ENCODE data around the gene NTSR1.

Gene NTSR1

GRCh38 chr20:62716941-62717310 lies 8.3 kb downstream of the NTSR1 start:
- Histone ChIP-seq H3K4me3 (ENCODE audit: insufficient read length, low read depth) (no peak overlapping the region), H3K9me3 (ENCODE audit: insufficient read depth, low read length) (peaks cover 14% of the 10 kb centered on the region), H3K36me3 (ENCODE audit: insufficient read depth, insufficient read length, low read length) (no peaks in the 10 kb centered on the region), H3K4me1 (ENCODE audit: insufficient read depth, insufficient read length) (peaks cover 3% of the 10 kb centered on the region), H3K9ac (ENCODE audit: insufficient read length, low read depth) (no peak overlapping the region), H3K27me3 (ENCODE audit: insufficient read depth, insufficient read length) (peaks cover 15% of the 10 kb centered on the region)
- no peak for DNase-seq (ENCODE audit: low read depth, low spot score)
- no peak for TF ChIP-seq YY1 (IDR thresholded peaks at IDR 0.05; ENCODE audit: insufficient read depth, insufficient read length)
- no peak for TF ChIP-seq SUZ12 (IDR thresholded peaks at IDR 0.05; ENCODE audit: extremely low read depth, insufficient read depth, insufficient read length)
- TF ChIP-seq ZNF274 (IDR thresholded peaks at IDR 0.05; ENCODE audit: low read depth, low read length): no peak

- Histone ChIP-seq H3K4me1 (ENCODE audit: insufficient read depth, insufficient read length) (peaks cover 3% of the 10 kb centered on the region), H3K4me3 (ENCODE audit: insufficient read length, low read depth) (no peak overlapping the region), H3K36me3 (ENCODE audit: insufficient read depth, insufficient read length, low read length) (no peaks in the 10 kb centered on the region), H3K27me3 (ENCODE audit: insufficient read depth, insufficient read length) (peaks cover 9% of the 10 kb centered on the region), H3K9ac (ENCODE audit: insufficient read length, low read depth) (no peak overlapping the region), H3K9me3 (ENCODE audit: insufficient read depth, low read length) (peaks cover 14% of the 10 kb centered on the region)
- no peak for TF ChIP-seq SUZ12 (IDR thresholded peaks at IDR 0.05; ENCODE audit: extremely low read depth, insufficient read depth, insufficient read length)
- no peak for DNase-seq (ENCODE audit: low read depth, low spot score)
Measured at GRCh38 chr20:62717933-62718332, 9.3 kb downstream of the NTSR1 start.

- Histone ChIP-seq H3K9ac (ENCODE audit: insufficient read length, low read depth) (no peak overlapping the region), H3K4me3 (ENCODE audit: insufficient read length, low read depth) (no peak overlapping the region), H3K4me1 (ENCODE audit: insufficient read depth, insufficient read length) (peaks cover 6% of the 10 kb centered on the region), H3K27me3 (ENCODE audit: insufficient read depth, insufficient read length) (peaks cover 8% of the 10 kb centered on the region), H3K9me3 (ENCODE audit: insufficient read depth, low read length) (peaks cover 14% of the 10 kb centered on the region), H3K36me3 (ENCODE audit: insufficient read depth, insufficient read length, low read length) (no peaks in the 10 kb centered on the region)
- DNase-seq (ENCODE audit: low read depth, low spot score): no peak
- no peak for TF ChIP-seq ZNF274 (IDR thresholded peaks at IDR 0.05; ENCODE audit: low read depth, low read length)
- no peak for TF ChIP-seq YY1 (IDR thresholded peaks at IDR 0.05; ENCODE audit: insufficient read depth, insufficient read length)
- TF ChIP-seq SUZ12 (IDR thresholded peaks at IDR 0.05; ENCODE audit: extremely low read depth, insufficient read depth, insufficient read length): no peak
Measured at GRCh38 chr20:62718546-62718945, 9.9 kb downstream of the NTSR1 start.

GRCh38 chr20:62719250-62719935 lies 10.8 kb downstream of the NTSR1 start:
- H3K9ac ChIP-seq (ENCODE audit: insufficient read length, low read depth): no peak overlapping the region
- TF ChIP-seq ZNF274 (IDR thresholded peaks at IDR 0.05; ENCODE audit: low read depth, low read length) (no peak), YY1 (IDR thresholded peaks at IDR 0.05; ENCODE audit: insufficient read depth, insufficient read length) (no peak), SUZ12 (IDR thresholded peaks at IDR 0.05; ENCODE audit: extremely low read depth, insufficient read depth, insufficient read length) (no peak)
- peaks cover 6% of the 10 kb centered on the region for H3K4me1 ChIP-seq (ENCODE audit: insufficient read depth, insufficient read length)
- H3K27me3 ChIP-seq (ENCODE audit: insufficient read depth, insufficient read length): peaks cover 5% of the 10 kb centered on the region
- DNase-seq (ENCODE audit: low read depth, low spot score): no peak
- no peak overlapping the region for H3K4me3 ChIP-seq (ENCODE audit: insufficient read length, low read depth)
- H3K9me3 ChIP-seq (ENCODE audit: insufficient read depth, low read length): peaks cover 14% of the 10 kb centered on the region
- H3K36me3 ChIP-seq (ENCODE audit: insufficient read depth, insufficient read length, low read length): no peaks in the 10 kb centered on the region

GRCh38 chr20:62721511-62722370 lies 13.1 kb downstream of the NTSR1 start:
- Histone ChIP-seq H3K9ac (ENCODE audit: insufficient read length, low read depth) (no peak overlapping the region), H3K4me3 (ENCODE audit: insufficient read length, low read depth) (no peak overlapping the region), H3K4me1 (ENCODE audit: insufficient read depth, insufficient read length) (peaks cover 3% of the 10 kb centered on the region), H3K36me3 (ENCODE audit: insufficient read depth, insufficient read length, low read length) (no peaks in the 10 kb centered on the region), H3K27me3 (ENCODE audit: insufficient read depth, insufficient read length) (peaks cover under 1% of the 10 kb centered on the region), H3K9me3 (ENCODE audit: insufficient read depth, low read length) (peaks cover 14% of the 10 kb centered on the region)
- no peak for DNase-seq (ENCODE audit: low read depth, low spot score)
- TF ChIP-seq SUZ12 (IDR thresholded peaks at IDR 0.05; ENCODE audit: extremely low read depth, insufficient read depth, insufficient read length): no peak
- no peak for TF ChIP-seq YY1 (IDR thresholded peaks at IDR 0.05; ENCODE audit: insufficient read depth, insufficient read length)
- no peak for TF ChIP-seq ZNF274 (IDR thresholded peaks at IDR 0.05; ENCODE audit: low read depth, low read length)

GRCh38 chr20:62722627-62723026 lies 14.0 kb downstream of the NTSR1 start:
- Histone ChIP-seq H3K4me1 (ENCODE audit: insufficient read depth, insufficient read length) (peaks cover 3% of the 10 kb centered on the region), H3K4me3 (ENCODE audit: insufficient read length, low read depth) (no peak overlapping the region), H3K36me3 (ENCODE audit: insufficient read depth, insufficient read length, low read length) (no peaks in the 10 kb centered on the region), H3K27me3 (ENCODE audit: insufficient read depth, insufficient read length) (no peaks in the 10 kb centered on the region), H3K9ac (ENCODE audit: insufficient read length, low read depth) (no peak overlapping the region), H3K9me3 (ENCODE audit: insufficient read depth, low read length) (peaks cover 14% of the 10 kb centered on the region)
- DNase-seq (ENCODE audit: low read depth, low spot score): no peak
- TF ChIP-seq YY1 (IDR thresholded peaks at IDR 0.05; ENCODE audit: insufficient read depth, insufficient read length) (no peak), ZNF274 (IDR thresholded peaks at IDR 0.05; ENCODE audit: low read depth, low read length) (no peak), SUZ12 (IDR thresholded peaks at IDR 0.05; ENCODE audit: extremely low read depth, insufficient read depth, insufficient read length) (no peak)

GRCh38 chr20:62723351-62723750 lies 14.7 kb downstream of the NTSR1 start:
- no peaks in the 10 kb centered on the region for H3K27me3 ChIP-seq (ENCODE audit: insufficient read depth, insufficient read length)
- H3K4me3 ChIP-seq (ENCODE audit: insufficient read length, low read depth): no peak overlapping the region
- no peak overlapping the region for H3K9ac ChIP-seq (ENCODE audit: insufficient read length, low read depth)
- no peak for DNase-seq (ENCODE audit: low read depth, low spot score)
- no peaks in the 10 kb centered on the region for H3K36me3 ChIP-seq (ENCODE audit: insufficient read depth, insufficient read length, low read length)
- peaks cover 3% of the 10 kb centered on the region for H3K4me1 ChIP-seq (ENCODE audit: insufficient read depth, insufficient read length)
- TF ChIP-seq SUZ12 (IDR thresholded peaks at IDR 0.05; ENCODE audit: extremely low read depth, insufficient read depth, insufficient read length) (no peak), ZNF274 (IDR thresholded peaks at IDR 0.05; ENCODE audit: low read depth, low read length) (no peak), YY1 (IDR thresholded peaks at IDR 0.05; ENCODE audit: insufficient read depth, insufficient read length) (no peak)
- peaks cover 14% of the 10 kb centered on the region for H3K9me3 ChIP-seq (ENCODE audit: insufficient read depth, low read length)

All from NT2/D1 (cell line).